HepG2 (cell line): ENCODE results near the gene C11orf54. TPM values are rescaled to one million over a fixed set of nuclear protein-coding genes. Genes with fewer than 3 reads are reported as not detected.

ENCODE experiments used
- CENPT ChIP-seq: sonication (generic); formaldehyde crosslinking; IDR thresholded peaks from 2 replicates; pipeline ENCODE4 v1.8.0; 2022; ENCODE audit warnings: low read depth, mild to moderate bottlenecking, moderate library complexity, missing genetic modification reagents
- HNF1B ChIP-seq: sonication (generic); formaldehyde crosslinking; IDR thresholded peaks from 2 replicates; pipeline ENCODE4 v1.5.1; 2020; ENCODE audit warnings: mild to moderate bottlenecking, moderate library complexity, missing genetic modification reagents
- HNRNPLL ChIP-seq: fragments of 200-400 bp; formaldehyde crosslinking; IDR thresholded peaks from 2 replicates; pipeline ENCODE4 v1.6.1; 2017; ENCODE audit warnings: mild to moderate bottlenecking, low read depth, low read length; ENCODE audit not compliant: poor library complexity, severe bottlenecking
- MIER2 ChIP-seq: IDR thresholded peaks from 2 replicates; pipeline ENCODE4 v1.6.1; 2016; ENCODE audit warnings: missing biosample characterization, missing genetic modification reagents
- MIER3 ChIP-seq: IDR thresholded peaks from 2 replicates; pipeline ENCODE4 v1.6.1; 2016; ENCODE audit warnings: missing compliant biosample characterization, borderline replicate concordance
- MTERF4 ChIP-seq: sonication (generic); formaldehyde crosslinking; IDR thresholded peaks from 2 replicates; pipeline ENCODE4 v1.8.0; 2023; ENCODE audit warnings: mild to moderate bottlenecking, missing genetic modification reagents
- PAF1 ChIP-seq: IDR thresholded peaks from 2 replicates; pipeline ENCODE4 v1.6.1; 2016; ENCODE audit warnings: missing genetic modification reagents, missing compliant biosample characterization
- PHF5A ChIP-seq: IDR thresholded peaks from one replicate; pipeline ENCODE4 v1.6.1; 2018; ENCODE audit warnings: low read depth, missing genetic modification reagents; ENCODE audit not compliant: unreplicated experiment
- SRF ChIP-seq: IDR thresholded peaks from 2 replicates; pipeline ENCODE4 v1.6.1; 2011; ENCODE audit warnings: mild to moderate bottlenecking, low read depth, low read length, moderate library complexity
- SSRP1 ChIP-seq: IDR thresholded peaks from 2 replicates; pipeline ENCODE4 v1.6.1; 2016; ENCODE audit warnings: control low read depth
- UBTF ChIP-seq: sonication (generic); formaldehyde crosslinking; IDR thresholded peaks from 2 replicates; pipeline ENCODE4 v1.4.0; 2020; ENCODE audit warnings: mild to moderate bottlenecking, missing genetic modification reagents
- ZBTB39 ChIP-seq: sonication (generic); formaldehyde crosslinking; IDR thresholded peaks from 2 replicates; pipeline ENCODE4 v1.5.0; 2020; ENCODE audit warnings: missing genetic modification reagents
- ZBTB8A ChIP-seq: sonication (generic); formaldehyde crosslinking; IDR thresholded peaks from 2 replicates; pipeline ENCODE4 v1.4.0; 2020; ENCODE audit warnings: mild to moderate bottlenecking, low read depth, missing genetic modification reagents, borderline replicate concordance
- ZFAT ChIP-seq: sonication (generic); formaldehyde crosslinking; conservative IDR thresholded peaks from 2 replicates; pipeline ENCODE4 v1.8.1; 2023; ENCODE audit warnings: missing genetic modification reagents, inconsistent platforms
- ZFX ChIP-seq: sonication (generic); formaldehyde crosslinking; IDR thresholded peaks from 2 replicates; pipeline ENCODE4 v1.4.0; 2020; ENCODE audit warnings: mild to moderate bottlenecking, low read depth, missing genetic modification reagents, moderate library complexity
- ZNF331 ChIP-seq: sonication (generic); formaldehyde crosslinking; IDR thresholded peaks from 2 replicates; pipeline ENCODE4 v1.4.0; 2020; ENCODE audit warnings: missing genetic modification reagents
- ZNF33B ChIP-seq: sonication (generic); formaldehyde crosslinking; IDR thresholded peaks from 2 replicates; pipeline ENCODE4 v1.5.1; 2020; ENCODE audit warnings: mild to moderate bottlenecking, missing genetic modification reagents
- ZNF354B ChIP-seq: sonication (generic); formaldehyde crosslinking; IDR thresholded peaks from 2 replicates; pipeline ENCODE4 v1.8.0; 2022; ENCODE audit warnings: mild to moderate bottlenecking, missing genetic modification reagents
- ZUFSP ChIP-seq: sonication (generic); formaldehyde crosslinking; IDR thresholded peaks from 2 replicates; pipeline ENCODE4 v1.9.0; 2021; ENCODE audit warnings: missing genetic modification reagents, mild to moderate bottlenecking, borderline replicate concordance
- polyA plus RNA-seq, 8 experiments: library from polyadenylated mRNA; depleted of rRNA in 3 of 8; stranded (reverse) in 7 of 8; unstranded in 1 of 8; fragments of >200 nt; fragmentation: Illumina TruSeq in 4 of 8; extraction: Trizol in 4 of 8; gene quantifications; 2 replicates each; pipeline versions ENCODE4 v1.2.1 to v1.2.3, GENCODE V29; 2011 to 2016; ENCODE audit warnings: low read depth in 4 of 8, missing spikeins in 1 of 8, mixed read lengths in 1 of 8; ENCODE audit not compliant: insufficient read depth in 1 of 8
- total RNA-seq, 5 experiments: library from RNA; depleted of rRNA; stranded (reverse); fragments of >200 nt; fragmentation: Illumina TruSeq; extraction: Trizol; gene quantifications; 2 replicates each; pipeline ENCODE4 v1.2.3, GENCODE V29; 2016; ENCODE audit warnings: low read depth in 1 of 5

C11orf54 gene
- total and polyA plus RNA-seq, 2 of the 13 experiments (the other 11 are each of a cell fraction or from before 2014, with no cell fraction given) = 42.7 to 50.1 TPM

GRCh38 chr11:93741094-93741881 is at the start of gene C11orf54, which contains the start of gene TAF1D (continued):
- TF ChIP-seq ZBTB39 (CRISPR knock-in tag) = 0 out of 2 replicates have a peak, but pooled peaks have one; percentile 3
- peak; percentile 54 for TF ChIP-seq PHF5A (CRISPR knock-in tag)
- peak; percentile 92 for TF ChIP-seq ZFX
- TF ChIP-seq ZNF331 (CRISPR knock-in tag) = peak; percentile 68; the same call in 1 of the 2 replicates
- peak; percentile 33; the same call in 1 of the 2 replicates for TF ChIP-seq MIER2 (CRISPR knock-in tag)
- no peak for TF ChIP-seq SRF
- peak; percentile 19; the same call in 1 of the 2 replicates for TF ChIP-seq SSRP1 (CRISPR knock-in tag)
- TF ChIP-seq CENPT = no peak
- 0 out of 2 replicates have a peak, but pooled peaks have one; percentile 68 for TF ChIP-seq UBTF (CRISPR knock-in tag)
- peak; percentile 79 for TF ChIP-seq HNF1B
- no peak; the same call in 1 of the 2 replicates for TF ChIP-seq PAF1 (CRISPR knock-in tag)
- no peak for TF ChIP-seq MTERF4 (CRISPR knock-in tag)
- no peak for TF ChIP-seq ZUFSP
- peak; percentile 46; the same call in 1 of the 2 replicates for TF ChIP-seq ZNF33B (CRISPR knock-in tag)
- peak; percentile 44 for TF ChIP-seq MIER3 (CRISPR knock-in tag)
- TF ChIP-seq ZFAT (CRISPR knock-in tag) = no peak
- no peak for TF ChIP-seq ZNF354B
- TF ChIP-seq HNRNPLL = peak; percentile 85
- no peak; the same call in 1 of the 2 replicates for TF ChIP-seq ZBTB8A
